ENCODE results near the gene TMCO1. TPM values are rescaled to one million over a fixed set of nuclear protein-coding genes. Genes with fewer than 3 reads are reported as not detected.
"Not testable (repeated sequence)": the region's sequence is repeated elsewhere in the genome, so short reads cannot be mapped to it uniquely, and the experiment has no call there.

Gene TMCO1
- total RNA-seq, 2 donors from 2014 or later, result 61.9 to 63.5 TPM

DNA sequence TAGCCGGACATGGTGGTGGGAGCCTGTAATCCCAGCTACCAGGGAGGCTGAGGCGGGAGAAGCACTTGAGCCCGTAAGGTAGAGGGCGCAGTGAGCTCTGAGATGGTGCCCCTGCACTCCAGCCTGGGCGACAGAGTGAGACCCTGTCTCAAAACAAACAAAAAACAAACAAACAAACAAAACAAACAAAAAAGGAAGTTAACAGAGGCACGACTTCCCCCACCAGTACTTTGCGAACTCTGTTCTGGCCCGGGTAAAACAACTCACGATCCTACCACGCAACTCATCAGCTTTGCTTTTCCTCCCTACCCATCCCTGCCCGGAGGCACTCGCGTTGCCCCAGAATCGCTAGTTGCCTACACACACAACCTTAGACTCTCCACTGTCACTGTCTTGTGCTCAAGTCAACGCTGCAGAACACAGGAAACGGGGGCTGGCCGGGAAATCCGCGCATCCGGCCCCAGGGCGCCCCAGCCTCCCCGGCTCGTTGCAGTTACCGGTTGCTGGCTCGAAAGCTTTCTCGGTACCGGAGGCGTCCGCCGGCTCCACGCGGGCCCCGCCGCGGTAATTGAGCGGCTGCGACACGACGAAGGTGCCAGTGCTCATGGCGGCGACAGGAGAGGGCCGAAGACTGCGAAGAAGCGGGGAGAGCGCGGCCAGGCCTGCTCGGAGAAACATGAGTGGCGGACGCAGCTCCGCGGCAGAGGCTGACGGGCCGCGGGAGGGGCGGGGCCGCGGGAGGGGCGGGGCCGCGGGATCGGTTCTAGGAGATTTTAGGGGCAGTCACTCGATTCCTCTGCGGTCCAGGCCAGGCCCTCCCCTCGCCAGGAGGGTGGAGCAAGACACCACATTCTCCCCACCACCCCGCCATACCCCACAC, 70.5 kb downstream of the TMCO1 start, which contains the start of gene ALDH9A1:
Gene ALDH9A1, minus strand, starts transcription at position 682 of the 880 bp plus-strand sequence. Its CDS starts 4 bp downstream, at position 678.
- intact Hi-C loops (cut with DNase I), result loop anchor here in 1 of 2 donors (5.0 kb wide), 1 partner anchor 66 kb away; the partner anchor contains the start of gene MGST3
- ATAC-seq (peak; percentile 97), DNase-seq (peak; percentile 91)

DNA sequence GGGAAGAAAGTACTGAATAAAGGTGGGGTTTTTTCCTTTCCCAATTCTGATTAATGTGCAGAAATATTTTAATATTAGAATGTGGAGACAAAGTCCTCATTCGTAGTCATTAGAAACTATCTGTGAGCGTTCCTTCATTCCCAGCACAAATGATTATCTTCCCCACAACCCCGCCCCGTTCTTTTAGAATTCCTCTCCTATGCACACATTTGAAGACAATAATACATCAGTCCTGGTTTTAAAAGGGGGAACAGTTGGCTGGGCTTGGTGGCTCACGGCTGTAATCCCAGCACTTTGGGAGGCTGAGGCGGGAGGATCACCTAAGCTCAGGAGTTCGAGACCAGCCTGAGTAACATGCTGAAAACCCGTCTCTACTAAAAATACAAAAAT, 71.2 kb downstream of the TMCO1 start:
- no peak for DNase-seq
- ATAC-seq, result no peak
- intact Hi-C loops (cut with DNase I), result loop anchor here in 1 of 2 donors (5.0 kb wide), 1 partner anchor 65 kb away; the partner anchor contains the start of gene MGST3

DNA sequence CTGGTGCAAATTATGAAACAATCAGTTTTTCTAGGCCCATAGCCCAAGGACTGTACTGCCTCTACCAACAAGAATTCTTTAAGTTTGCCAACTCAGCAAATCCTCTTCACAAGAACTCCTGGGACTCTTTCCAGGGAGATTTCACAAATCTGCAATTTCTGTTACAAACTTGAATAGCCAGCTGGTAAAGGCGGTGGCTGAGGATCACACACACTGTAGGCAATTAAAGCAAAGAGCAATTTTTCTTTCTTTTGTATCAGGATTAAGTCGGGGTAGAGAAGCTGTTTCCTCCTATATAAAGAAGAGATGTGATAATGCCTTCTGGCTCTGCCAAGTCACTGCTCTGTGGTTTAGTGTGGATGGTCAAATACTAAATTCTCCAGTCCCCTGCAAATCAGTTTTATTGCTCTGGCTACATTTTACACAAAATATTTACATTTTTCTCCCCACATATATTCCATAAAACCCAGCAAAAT, 72.0 kb downstream of the TMCO1 start:
- peak; percentile 50 to 66 for ATAC-seq
- DNase-seq, result no peak
- intact Hi-C loops (cut with DNase I), result loop anchor here in 1 of 2 donors (5.0 kb wide), 1 partner anchor 64 kb away; the partner anchor contains the start of gene MGST3

DNA sequence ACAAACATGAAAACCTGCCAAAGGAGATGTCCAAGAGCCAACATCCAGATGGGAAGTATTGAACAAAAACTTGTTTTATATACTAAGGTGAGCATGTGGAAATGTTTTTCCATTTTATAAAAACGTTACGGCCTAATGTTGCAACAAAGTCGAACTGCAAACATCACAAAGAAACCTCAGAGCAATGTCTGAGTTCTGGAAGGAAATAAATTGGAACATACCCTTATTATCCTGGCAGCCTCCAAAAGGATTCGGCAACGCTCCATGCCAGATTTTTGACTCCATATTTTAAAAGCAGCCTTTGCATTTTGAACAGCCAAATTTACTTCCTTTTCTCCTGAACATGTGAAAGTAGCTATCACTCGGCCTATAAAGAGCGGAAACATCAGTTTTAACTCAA, 73.6 kb downstream of the TMCO1 start:
- intact Hi-C loops (cut with DNase I), result loop anchor here in 1 of 2 donors (5.0 kb wide), 1 partner anchor 63 kb away; the partner anchor contains the start of gene MGST3

DNA sequence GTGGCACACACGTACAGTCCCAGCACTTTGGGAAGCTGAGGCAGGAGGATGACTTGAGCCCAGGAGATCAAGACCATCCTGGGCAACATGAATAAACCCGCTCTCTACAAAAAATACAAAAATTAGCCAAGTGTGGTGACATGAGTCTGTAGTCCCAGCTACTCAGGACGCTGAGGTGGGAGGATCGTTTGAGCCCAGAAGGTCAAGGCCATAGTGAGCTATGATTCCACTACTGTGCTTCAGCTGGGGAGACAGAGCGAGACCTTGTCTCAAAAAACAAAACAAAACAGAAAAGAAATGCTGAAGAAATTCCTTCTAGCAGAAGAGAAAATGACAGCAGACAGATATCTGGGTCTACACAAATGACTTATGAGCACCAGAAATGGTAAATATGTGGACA, 80.6 kb downstream of the TMCO1 start:
- ATAC-seq, result no peak
- intact Hi-C loops (cut with DNase I), result loop anchor here in 1 of 2 donors (10.0 kb wide), 1 partner anchor 73 kb away; no protein-coding TSS in a partner anchor
- no peak for DNase-seq

More for the DNA sequence above, 73.6 kb downstream of the TMCO1 start:
- DNase-seq (no peak), ATAC-seq (no peak)

DNA sequence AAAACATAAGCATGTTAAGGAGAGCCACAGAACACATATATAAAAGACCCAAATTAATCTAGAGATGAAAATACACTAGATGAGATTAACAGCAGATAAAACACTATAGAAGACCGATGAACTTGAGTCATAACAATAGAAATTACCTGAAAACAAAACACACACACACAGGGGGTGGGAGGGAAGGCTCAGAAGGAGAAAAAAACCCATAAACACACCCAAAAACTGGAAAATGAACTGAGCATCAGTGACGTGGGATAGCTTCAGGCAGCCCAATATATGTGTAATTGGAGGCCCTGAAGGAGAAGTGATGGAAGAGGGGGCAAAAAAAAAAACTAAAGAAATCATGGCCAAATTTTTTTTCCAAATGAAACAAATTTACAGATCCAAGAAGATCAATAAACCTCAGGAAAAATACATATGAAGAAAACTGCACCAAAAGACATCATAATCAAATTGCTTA, 81.7 kb downstream of the TMCO1 start:
- DNase-seq (no peak), ATAC-seq (no peak)
- intact Hi-C loops (cut with DNase I), result loop anchor here in 1 of 2 donors (10.0 kb wide), 1 partner anchor 72 kb away; no protein-coding TSS in a partner anchor

DNA sequence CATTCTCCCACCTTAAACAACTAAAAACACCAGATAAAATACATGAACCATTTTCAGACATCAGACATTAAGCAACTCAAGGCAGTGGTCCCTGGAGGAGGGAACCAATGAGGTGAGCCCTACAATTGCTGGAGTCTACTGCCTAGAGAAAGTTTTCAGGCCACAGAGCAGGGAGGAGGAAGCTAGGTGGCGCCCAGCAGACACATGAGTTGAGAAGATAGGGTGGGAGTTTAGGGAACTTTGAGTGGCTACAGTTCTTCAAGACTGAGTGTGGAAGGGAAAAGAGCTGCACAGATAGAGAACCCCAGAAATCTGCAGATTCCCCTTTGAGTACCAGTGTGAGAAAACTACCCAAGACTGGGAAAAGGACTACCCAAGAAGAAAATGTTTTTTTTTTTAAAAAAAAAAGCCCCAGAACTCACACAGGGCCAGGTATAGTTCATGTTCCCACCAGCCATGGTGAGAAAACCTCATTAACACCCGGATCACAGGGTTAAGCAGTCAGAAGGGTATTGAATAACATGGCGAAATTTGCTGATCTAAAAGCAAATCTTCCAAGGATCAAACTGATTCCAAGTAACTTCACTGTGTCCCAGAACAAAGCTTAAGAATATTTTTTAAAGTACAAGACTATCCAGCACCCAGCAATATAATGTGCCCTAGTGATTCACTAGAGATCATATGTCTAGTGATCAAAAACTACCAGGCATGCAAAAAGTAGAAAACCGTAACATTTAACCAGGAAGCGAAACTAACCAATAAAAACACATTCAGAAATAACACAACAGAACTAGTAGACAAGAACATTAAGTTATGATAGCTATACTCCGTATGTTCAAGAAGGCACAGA, 82.3 kb downstream of the TMCO1 start:
- ATAC-seq, result no peak
- DNase-seq, result no peak
- intact Hi-C loops (cut with DNase I), result loop anchor here in 1 of 2 donors (10.0 kb wide), 1 partner anchor 72 kb away; no protein-coding TSS in a partner anchor

DNA sequence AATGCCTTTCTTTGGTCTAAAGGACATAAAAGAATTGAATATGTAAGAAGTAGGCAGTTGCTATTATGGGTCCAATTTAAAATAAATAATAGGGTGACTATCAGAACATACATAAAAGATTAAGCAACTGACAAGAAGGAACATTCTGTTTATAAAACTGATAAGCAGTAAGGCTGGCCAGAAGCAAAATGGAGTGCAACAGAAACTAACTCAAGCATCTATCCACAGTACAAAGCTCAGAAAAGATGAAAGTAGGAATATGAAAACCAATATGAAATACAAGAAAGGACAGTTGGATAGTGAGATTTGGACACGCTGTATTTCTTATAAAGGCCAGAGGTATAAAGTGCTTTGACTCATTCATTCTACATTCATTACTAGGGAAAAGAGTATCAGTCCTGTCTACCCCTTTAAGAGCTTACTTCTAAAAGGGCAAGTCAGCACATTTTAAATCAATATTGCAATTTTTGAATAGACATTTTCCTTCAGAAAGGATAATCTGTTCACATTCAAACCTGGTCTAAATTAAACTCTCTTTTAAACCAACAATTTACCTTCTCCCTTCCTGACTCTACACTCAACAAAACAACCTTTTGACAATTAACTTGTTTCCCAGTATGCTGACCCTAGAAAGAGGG, 84.7 kb downstream of the TMCO1 start:
- ATAC-seq (no peak), DNase-seq (no peak)
- intact Hi-C loops (cut with DNase I), result loop anchor here in 1 of 2 donors (10.0 kb wide), 1 partner anchor 69 kb away; no protein-coding TSS in a partner anchor

DNA sequence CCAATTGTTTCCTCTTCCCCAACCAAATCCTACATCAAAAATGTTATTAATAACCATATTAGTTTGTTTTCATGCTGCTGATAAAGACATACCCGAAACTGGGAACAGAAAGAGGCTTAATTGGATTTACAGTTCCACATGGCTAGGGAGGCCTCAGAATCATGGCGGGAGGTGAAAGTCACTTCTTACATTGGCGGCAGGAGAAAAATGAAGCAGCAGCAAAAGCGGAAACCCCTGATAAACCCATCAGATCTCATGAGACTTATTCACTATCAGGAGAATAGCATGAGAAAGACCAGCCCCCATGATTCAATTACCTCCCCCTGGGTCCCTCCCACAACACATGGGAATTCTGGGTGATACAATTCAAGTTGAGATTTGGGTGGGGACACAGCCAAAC, 87.9 kb downstream of the TMCO1 start:
- DNase-seq, ATAC-seq: not testable (repeated sequence)
- intact Hi-C loops (cut with DNase I), result loop anchor here in 1 of 2 donors (10.0 kb wide), 1 partner anchor 66 kb away; no protein-coding TSS in a partner anchor

DNA sequence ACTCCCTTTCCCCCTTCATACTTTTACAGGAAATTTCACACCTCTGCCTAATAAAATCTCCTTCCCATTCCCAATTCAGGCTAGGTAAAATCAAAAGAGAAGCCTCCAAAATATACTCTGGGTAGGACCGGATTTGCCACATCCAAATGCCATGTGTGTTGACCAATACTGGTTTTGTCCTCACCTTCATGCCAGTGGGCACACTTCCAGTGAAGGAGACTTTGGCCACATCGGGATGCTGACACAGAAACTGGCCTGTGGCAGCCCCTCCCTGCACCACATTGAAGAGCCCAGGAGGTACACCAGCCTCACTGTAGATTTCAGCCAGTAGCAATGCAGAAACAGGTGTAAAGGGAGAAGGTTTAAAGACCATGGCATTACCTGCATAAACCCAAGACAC, 88.4 kb downstream of the TMCO1 start:
- no peak for ATAC-seq
- DNase-seq, result no peak
- intact Hi-C loops (cut with DNase I), result loop anchor here in 1 of 2 donors (10.0 kb wide), 1 partner anchor 66 kb away; no protein-coding TSS in a partner anchor

DNA sequence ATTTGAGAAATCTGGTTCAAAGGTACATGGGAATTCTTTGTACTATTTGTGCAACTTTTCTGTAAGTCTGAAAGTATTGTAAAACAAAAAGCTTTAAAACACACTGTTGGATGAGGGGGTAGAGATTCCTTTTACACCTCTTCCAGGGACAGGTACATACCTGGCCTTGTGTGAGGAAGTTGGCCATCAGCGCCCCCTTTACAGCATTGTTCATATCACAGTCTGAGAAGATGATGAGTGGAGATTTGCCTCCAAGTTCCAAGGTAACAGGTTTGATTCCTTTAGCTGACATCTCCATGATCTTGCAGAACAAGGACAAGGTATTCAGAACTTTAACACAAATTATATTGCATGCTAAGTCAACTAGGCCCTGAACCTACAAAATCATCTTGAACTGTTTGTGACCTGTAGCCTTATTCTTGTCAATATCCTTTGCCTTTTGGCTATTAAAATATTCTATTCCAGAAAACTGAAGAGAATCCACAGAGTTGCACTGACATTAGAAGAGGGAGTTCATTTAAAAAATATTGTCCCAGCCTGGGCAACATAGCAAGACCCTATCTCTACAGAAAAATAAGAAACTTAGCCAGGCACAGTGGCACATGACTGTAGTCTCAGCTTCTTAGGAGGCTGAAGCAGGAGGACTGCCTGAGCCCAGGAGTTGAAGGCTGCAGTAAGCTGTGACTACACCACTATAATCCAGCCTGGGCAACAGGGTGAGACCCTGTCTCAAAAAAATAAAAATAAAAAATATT, 89.2 kb downstream of the TMCO1 start:
- intact Hi-C loops (cut with DNase I), result loop anchor here in 1 of 2 donors (10.0 kb wide), 1 partner anchor 65 kb away; no protein-coding TSS in a partner anchor
- no peak for ATAC-seq
- no peak for DNase-seq

DNA sequence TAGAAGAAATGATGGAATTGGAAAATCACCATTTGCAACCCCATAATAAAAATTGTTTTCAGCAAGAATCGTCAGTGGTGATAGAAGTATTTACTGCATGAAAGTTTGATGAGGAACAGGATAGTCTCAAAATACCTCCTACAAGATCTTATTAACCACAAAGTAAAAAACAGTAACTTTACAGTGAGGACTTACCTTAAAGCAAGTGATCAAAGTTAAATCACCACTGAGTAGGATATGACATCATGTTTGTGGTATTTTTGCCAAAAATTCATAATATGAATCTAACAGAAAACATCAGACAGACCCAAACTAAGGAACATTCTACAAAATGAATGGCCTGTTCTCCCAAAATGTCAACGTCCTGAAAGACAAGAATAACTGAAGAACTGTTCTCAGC, 90.2 kb downstream of the TMCO1 start:
- intact Hi-C loops (cut with DNase I), result no loop called here
- no peak for ATAC-seq
- no peak for DNase-seq

Other genes with a start within 250 kb of the TMCO1 start
- under 1 TPM in 1 of 2 donors, not detected in 1; 0.60 TPM for gene LRRC52, start 224.9 kb downstream of the TMCO1 start, total RNA-seq
- 100 to 1,000 TPM; 436 to 446 TPM for gene MGST3, start 137.6 kb downstream of the TMCO1 start, total RNA-seq
- gene ALDH9A1, start 70.3 kb downstream of the TMCO1 start, total RNA-seq, result 10 to 100 TPM; 63.2 to 71.7 TPM
- gene UCK2, start 58.7 kb upstream of the TMCO1 start, total RNA-seq, result 10 to 100 TPM in 1 of 2 donors, 1 to 10 TPM in 1; 8.0 to 18.2 TPM

Data from left cardiac atrium (tissue), 4 donors.